GM10266 (cell line): ENCODE results near the gene CELF3.
"Not testable (repeated sequence)": the region's sequence is repeated elsewhere in the genome, so short reads cannot be mapped to it uniquely, and the experiment has no call there.

ENCODE experiments used
- DNase-seq: peaks from one replicate; pipeline ENCODE4 v3.0.0; 2012; ENCODE audit errors: extremely low spot score
- CTCF ChIP-seq: IDR thresholded peaks from 2 replicates; pipeline ENCODE4 v1.5.1; 2012; ENCODE audit warnings: mild to moderate bottlenecking, low read depth; ENCODE audit not compliant: control insufficient read depth, insufficient read depth; ENCODE audit errors: missing control alignments

The CELF3 gene

GRCh38 chr1:151693057-151693651 lies 23.4 kb downstream of the CELF3 start:
- TF ChIP-seq CTCF: peak; percentile 50
- DNase-seq: no peak

- no peak for DNase-seq
- TF ChIP-seq CTCF: no peak
Measured at GRCh38 chr1:151692226-151692625, 24.4 kb downstream of the CELF3 start.

GRCh38 chr1:151689494-151689893 lies 27.1 kb downstream of the CELF3 start:
- no peak for TF ChIP-seq CTCF
- DNase-seq: no peak

GRCh38 chr1:151686561-151686960 lies 30.0 kb downstream of the CELF3 start:
- TF ChIP-seq CTCF: no peak
- no peak for DNase-seq

GRCh38 chr1:151684128-151684527 lies 32.5 kb downstream of the CELF3 start:
- no peak for DNase-seq
- no peak for TF ChIP-seq CTCF

GRCh38 chr1:151682901-151683300 lies 33.7 kb downstream of the CELF3 start:
- DNase-seq: not testable (repeated sequence)

GRCh38 chr1:151681923-151682322 lies 34.7 kb downstream of the CELF3 start:
- no peak for TF ChIP-seq CTCF
- no peak for DNase-seq

- TF ChIP-seq CTCF: no peak
- no peak for DNase-seq
Measured at GRCh38 chr1:151680826-151681225, 35.8 kb downstream of the CELF3 start.
